ENCODE results near the gene ATF7IP2. TPM values are rescaled to one million over a fixed set of nuclear protein-coding genes. Genes with fewer than 3 reads are reported as not detected.
A peak's percentile ranks its signal among the peaks of the same experiment; 100 is the strongest.

Gene ATF7IP2
- total and polyA plus RNA-seq, 2 of the 13 experiments (the other 11 are each of a cell fraction or from before 2014, with no cell fraction given): 117 to 217 TPM

- TF ChIP-seq NR2F2 (IDR thresholded peaks at IDR 0.05; ENCODE audit: borderline replicate concordance, low read depth): 0 out of 2 replicates have a peak, but pooled peaks have one; percentile 32
- no peak for TF ChIP-seq PCBP2 (optimal IDR thresholded peaks at IDR 0.05; ENCODE audit: low read depth, low read length, poor library complexity, severe bottlenecking)
- 0 out of 2 replicates have a peak, but pooled peaks have one; percentile 23 for TF ChIP-seq ZBTB20 (CRISPR knock-in tag; IDR thresholded peaks at IDR 0.05; ENCODE audit: borderline replicate concordance, low read depth)
- peak; percentile 79 for TF ChIP-seq NCOA2 (CRISPR knock-in tag; IDR thresholded peaks at IDR 0.05)
- peak; percentile 21; the same call in 1 of the 2 replicates for TF ChIP-seq ZFY (CRISPR knock-in tag; IDR thresholded peaks at IDR 0.05)
- peak; percentile 76; the same call in 1 of the 2 replicates for TF ChIP-seq IRF2 (CRISPR knock-in tag; IDR thresholded peaks at IDR 0.05)
- 0 out of 2 replicates have a peak, but pooled peaks have one; percentile 27 for TF ChIP-seq FIP1L1 (IDR thresholded peaks at IDR 0.05; ENCODE audit: borderline replicate concordance, insufficient read depth, low read depth, low read length)
- TF ChIP-seq HMGXB4 (CRISPR knock-in tag; IDR thresholded peaks at IDR 0.05; ENCODE audit: borderline replicate concordance in 1 of 2, low read depth in 1 of 2): peak in 1 of 2 experiments; percentile 54; a peak in 2 of 4 replicates
- no peak for TF ChIP-seq ZNF460 (CRISPR knock-in tag; IDR thresholded peaks at IDR 0.05; ENCODE audit: borderline replicate concordance)
- TF ChIP-seq MED8 (CRISPR knock-in tag; IDR thresholded peaks at IDR 0.05; ENCODE audit: insufficient replicate concordance): no peak
- peak in 1 of 2 experiments; percentile 73; a peak in 2 of 4 replicates for TF ChIP-seq KLF16 (CRISPR knock-in tag; IDR thresholded peaks at IDR 0.05)
- no peak for TF ChIP-seq ZNF382 (CRISPR knock-in tag; IDR thresholded peaks at IDR 0.05; ENCODE audit: borderline replicate concordance)
- no peak for TF ChIP-seq ADNP (CRISPR knock-in tag; IDR thresholded peaks at IDR 0.05)
- TF ChIP-seq ATF4 (CRISPR knock-in tag; IDR thresholded peaks at IDR 0.05): peak in 1 of 2 experiments; percentile 97; a peak in 2 of 4 replicates
- no peak for TF ChIP-seq EEA1 (CRISPR knock-in tag; IDR thresholded peaks at IDR 0.05; ENCODE audit: borderline replicate concordance)
- TF ChIP-seq ATF7 (IDR thresholded peaks at IDR 0.05): no peak
- TF ChIP-seq ATF7 (CRISPR knock-in tag; IDR thresholded peaks at IDR 0.05): no peak
- TF ChIP-seq SMARCC2 (IDR thresholded peaks at IDR 0.05): no peak
- TF ChIP-seq ATF3 (CRISPR knock-in tag; IDR thresholded peaks at IDR 0.05): no peak
- no peak for TF ChIP-seq ZNF839 (CRISPR knock-in tag; IDR thresholded peaks at IDR 0.05; ENCODE audit: borderline replicate concordance)
- no peak for TF ChIP-seq CBFB (CRISPR knock-in tag; IDR thresholded peaks at IDR 0.05)
- no peak for TF ChIP-seq NKX3-1 (CRISPR knock-in tag; IDR thresholded peaks at IDR 0.05)
- TF ChIP-seq RARG (CRISPR knock-in tag; IDR thresholded peaks at IDR 0.05; ENCODE audit: low read depth): no peak
Measured at GRCh38 chr16:10519929-10520868, 134.3 kb downstream of the ATF7IP2 start (continued).
